HG03342 (cell line): Measurements from ENCODE around the gene NEGR1.

Experiments
- ATAC-seq: cut with Tn5 transposase; IDR thresholded peaks from one replicate; pipeline ENCODE4 v1.9.1; 2021; ENCODE audit warnings: mild to moderate bottlenecking, moderate library complexity; ENCODE audit not compliant: unreplicated experiment

Gene NEGR1

DNA sequence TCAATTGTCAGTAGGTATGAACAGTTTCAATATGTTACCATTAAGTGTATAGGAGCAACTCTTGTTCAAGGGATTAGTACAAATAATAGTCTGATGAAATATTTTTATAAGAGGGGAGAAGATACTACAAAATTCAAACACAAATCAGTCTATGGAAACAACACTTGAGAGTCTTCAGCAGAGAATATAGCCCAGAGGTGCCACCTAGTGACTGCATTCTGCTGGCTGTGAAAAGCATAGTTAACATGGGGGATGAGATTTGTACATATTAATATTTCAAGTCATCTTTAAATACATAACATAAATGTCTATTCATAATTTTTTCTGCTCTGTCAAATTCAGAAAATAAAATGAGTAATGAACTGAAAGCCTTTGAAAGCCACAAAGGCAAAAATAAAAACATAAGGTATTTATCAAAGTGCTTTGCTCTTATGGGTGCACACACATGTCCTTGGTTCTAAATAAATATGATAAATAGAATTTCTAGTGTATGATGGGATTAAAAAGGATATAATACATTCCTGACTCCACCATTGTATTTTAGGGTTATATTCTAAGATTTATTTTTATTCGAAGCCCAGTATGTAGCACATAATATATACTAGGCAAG lies 760.6 kb downstream of the NEGR1 start:
- ATAC-seq = peak; percentile 69

- ATAC-seq = no peak
These were observed 770.8 kb downstream of the NEGR1 start for GRCh38 chr1:71511505-71511904.

- no peak for ATAC-seq
These were observed 771.6 kb downstream of the NEGR1 start for GRCh38 chr1:71510725-71511124.

DNA sequence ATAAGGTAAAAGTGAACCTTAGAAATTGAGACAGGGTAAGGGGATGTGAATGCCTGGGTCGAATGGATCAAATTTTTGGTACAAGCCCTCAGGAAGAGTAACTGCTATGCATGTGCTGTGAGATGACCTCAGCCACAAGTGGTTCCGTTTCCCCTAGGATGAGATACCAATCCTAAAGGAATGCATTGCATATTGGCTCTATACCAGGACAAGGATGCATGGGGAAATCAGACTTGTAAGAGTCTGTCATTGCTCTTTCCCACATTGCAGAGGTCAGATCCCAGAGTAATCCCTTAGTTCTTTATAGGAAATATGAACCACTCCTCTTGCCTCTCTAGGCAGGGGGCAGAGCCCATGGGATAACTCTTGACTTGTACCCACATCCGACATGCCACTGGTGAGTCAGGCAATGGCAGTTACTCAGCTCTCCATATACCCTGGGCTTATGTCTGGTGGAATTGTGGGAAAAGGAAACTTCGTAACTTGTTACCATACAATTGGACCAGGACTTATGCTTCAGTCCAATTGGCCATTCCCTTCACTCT lies 773.2 kb downstream of the NEGR1 start:
- ATAC-seq = no peak

DNA sequence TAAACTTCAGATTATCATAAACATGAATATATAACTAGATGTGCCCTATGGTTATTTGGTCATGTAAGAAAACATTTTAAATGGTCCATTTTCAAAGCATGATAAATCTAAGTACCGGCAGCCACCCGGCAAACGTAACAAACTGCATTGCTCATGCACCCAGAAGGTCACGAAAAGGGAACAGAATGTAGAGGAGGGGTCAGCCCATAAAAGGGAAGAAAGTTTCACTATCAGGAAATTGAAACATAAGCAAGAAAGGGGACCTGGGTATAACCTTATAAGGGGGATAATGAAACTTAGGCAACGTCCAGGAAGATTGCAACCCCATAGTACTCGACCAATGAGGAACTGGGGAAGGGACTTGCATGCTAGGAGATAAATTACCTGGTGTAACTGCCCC lies 780.3 kb downstream of the NEGR1 start:
- no peak for ATAC-seq

GRCh38 chr1:71498542-71498941 lies 783.8 kb downstream of the NEGR1 start:
- no peak for ATAC-seq

DNA sequence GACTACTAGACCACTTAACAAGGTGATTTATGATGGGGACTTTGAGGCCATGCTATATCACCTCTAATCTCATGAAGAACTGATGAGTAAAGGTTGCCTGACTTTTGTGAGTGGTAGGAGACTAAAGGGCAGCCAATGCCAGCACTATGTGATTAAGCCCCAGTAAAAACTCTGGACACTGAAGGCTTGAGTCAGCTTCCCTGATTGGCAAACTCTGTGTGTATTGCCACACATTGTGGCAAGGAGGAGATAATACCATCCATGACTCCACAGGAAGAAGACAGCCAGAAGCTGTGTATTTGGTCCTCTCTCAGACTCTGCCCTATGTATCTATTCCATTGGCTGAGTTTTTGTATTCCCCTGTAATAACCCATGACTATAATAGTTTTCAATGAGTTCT lies 788.2 kb downstream of the NEGR1 start:
- no peak for ATAC-seq

GRCh38 chr1:71492298-71493041 lies 789.9 kb downstream of the NEGR1 start:
- ATAC-seq = no peak

DNA sequence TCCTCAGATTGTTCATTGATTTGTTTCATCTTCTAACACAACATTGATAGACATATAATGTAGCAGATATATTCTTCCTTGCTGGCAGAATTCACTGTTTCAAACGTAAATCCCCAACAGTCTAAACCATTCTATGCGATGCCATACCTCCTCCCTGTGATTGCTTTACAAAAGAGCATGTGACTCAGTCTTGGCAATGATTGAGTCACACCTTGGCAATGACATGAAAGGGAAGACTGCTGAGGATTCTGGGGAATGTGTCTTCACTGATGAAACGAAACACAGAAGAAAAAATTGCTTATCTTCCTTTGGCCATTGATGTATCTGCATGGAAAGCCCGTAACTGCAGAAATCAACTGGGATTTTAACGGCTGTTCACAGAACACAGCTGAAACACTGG lies 791.9 kb downstream of the NEGR1 start:
- ATAC-seq = no peak

GRCh38 chr1:71488555-71489252 lies 793.6 kb downstream of the NEGR1 start:
- no peak for ATAC-seq

GRCh38 chr1:71473331-71473730 lies 809.0 kb downstream of the NEGR1 start:
- ATAC-seq = no peak

DNA sequence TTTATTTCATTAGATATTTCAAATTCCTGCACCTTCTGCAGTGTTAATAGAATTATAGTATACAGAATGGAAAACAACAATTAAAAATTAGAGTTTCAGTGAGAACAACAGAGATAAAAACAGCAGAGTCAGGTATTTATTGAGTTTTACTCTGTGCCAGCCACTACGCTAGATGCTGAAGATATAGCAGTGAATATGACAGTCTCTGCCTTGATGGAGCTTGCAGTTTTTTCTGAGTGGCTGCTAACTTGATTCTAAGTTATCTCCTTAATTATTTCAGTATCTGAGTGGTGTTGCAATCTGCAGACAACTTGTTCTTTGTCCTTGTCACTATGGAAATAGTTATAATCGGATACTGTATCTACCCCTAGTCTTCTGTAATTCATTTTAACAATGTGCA lies 817.2 kb downstream of the NEGR1 start:
- no peak for ATAC-seq

GRCh38 chr1:71464016-71464415 lies 818.3 kb downstream of the NEGR1 start:
- no peak for ATAC-seq

DNA sequence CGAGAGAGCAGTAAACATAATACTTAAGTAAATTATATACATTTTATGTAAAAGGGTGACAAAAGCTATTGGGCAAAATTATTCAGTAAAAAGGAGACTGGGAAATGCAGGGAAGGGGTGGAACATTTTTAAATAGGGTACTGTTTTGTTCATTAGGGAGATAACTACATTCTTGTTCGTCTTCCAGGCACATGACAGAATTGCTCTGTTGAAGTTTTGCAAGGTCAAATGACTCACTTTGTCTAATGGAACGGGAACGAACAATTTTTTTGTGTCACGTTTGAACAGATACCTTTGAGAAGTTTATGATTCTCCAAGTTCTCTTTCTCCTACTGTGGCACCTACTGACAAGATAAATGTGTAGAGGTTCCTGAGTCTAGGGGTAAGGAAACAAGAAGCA lies 819.2 kb downstream of the NEGR1 start:
- ATAC-seq = no peak

GRCh38 chr1:71462247-71462646 lies 820.1 kb downstream of the NEGR1 start:
- no peak for ATAC-seq

DNA sequence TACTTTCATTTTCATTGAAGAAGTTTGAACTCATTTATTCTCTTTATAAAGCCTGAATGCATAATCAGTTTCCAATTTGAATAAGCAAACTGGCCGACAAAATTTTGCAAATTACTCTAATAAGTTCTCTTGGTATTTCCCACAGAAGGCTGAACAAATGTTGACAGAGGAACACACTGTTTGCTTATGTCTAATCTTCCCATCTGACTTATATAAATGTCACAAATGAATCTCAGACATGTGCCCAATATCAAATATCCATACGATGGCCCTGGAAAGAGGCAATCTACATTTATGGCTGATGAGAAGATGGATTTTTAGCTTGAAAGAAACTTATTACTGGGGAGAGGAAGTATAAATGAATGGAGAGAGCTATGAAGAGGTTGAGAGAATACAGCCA lies 820.9 kb downstream of the NEGR1 start:
- no peak for ATAC-seq

- ATAC-seq = no peak
These were observed 833.9 kb downstream of the NEGR1 start for GRCh38 chr1:71448444-71448843.

GRCh38 chr1:71438626-71439025 lies 843.7 kb downstream of the NEGR1 start:
- ATAC-seq = no peak

- no peak for ATAC-seq
These were observed 846.4 kb downstream of the NEGR1 start for GRCh38 chr1:71435951-71436350.

DNA sequence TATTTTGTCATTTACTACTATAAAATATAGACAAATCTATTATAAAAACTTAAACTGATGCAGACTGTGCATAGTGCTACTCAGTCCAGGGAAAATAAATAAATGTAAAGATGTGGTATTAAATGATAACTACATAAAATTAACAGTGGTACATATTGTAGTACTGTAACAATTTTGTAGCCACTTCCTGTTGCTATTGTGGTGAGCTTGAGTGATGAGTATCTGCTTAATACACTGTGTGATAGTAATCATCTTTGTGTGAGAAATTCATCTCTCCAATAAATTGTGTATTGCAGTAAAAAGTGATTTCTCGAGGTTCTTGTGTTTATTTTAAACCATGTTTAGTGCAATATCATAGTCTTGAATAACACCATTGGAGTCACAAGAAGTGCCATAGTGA lies 848.1 kb downstream of the NEGR1 start:
- no peak for ATAC-seq

GRCh38 chr1:71428029-71428428 lies 854.3 kb downstream of the NEGR1 start:
- ATAC-seq = no peak

- ATAC-seq = no peak
These were observed 855.3 kb downstream of the NEGR1 start for GRCh38 chr1:71427066-71427465.
